Measurements from ENCODE around the gene PRMT6. TPM values are rescaled to one million over a fixed set of nuclear protein-coding genes. Genes with fewer than 3 reads are reported as not detected.
"Not testable (repeated sequence)": the region's sequence is repeated elsewhere in the genome, so short reads cannot be mapped to it uniquely, and the experiment has no call there.

PRMT6 gene
- total RNA-seq, 4 donors from 2014 or later: 13.4 to 22.2 (median 21.7) TPM

GRCh38 chr1:107019166-107019565, 37.3 kb upstream of the PRMT6 start:
- 71 to 90% methylated on average over 3 of the region's 3 CpGs for WGBS, 2 donors
- H3K4me1 ChIP-seq: no peaks in the 10 kb centered on the region
- no peak overlapping the region for H3K4me3 ChIP-seq (replicated peaks in 1 of 3)
- intact Hi-C loops (cut with DNase I): no loop called here
- H3K36me3 ChIP-seq: no peaks in the 10 kb centered on the region
- no peaks in the 10 kb centered on the region for H3K27me3 ChIP-seq
- H3K27ac ChIP-seq: no peak overlapping the region
- TF ChIP-seq CTCF (IDR thresholded peaks at IDR 0.05) (no peak), POLR2A (IDR thresholded peaks at IDR 0.05) (no peak)
- no peak for DNase-seq
- no peaks in the 10 kb centered on the region for H3K9me3 ChIP-seq

- H3K27me3 ChIP-seq; H3K36me3 ChIP-seq; intact Hi-C loops (cut with DNase I); H3K9me3 ChIP-seq; H3K4me1 ChIP-seq; DNase-seq; H3K4me3 ChIP-seq (replicated peaks in 1 of 3); H3K27ac ChIP-seq: not testable (repeated sequence)
- WGBS, 2 donors: 92 to 94% methylated on average over 3 of the region's 3 CpGs
These were observed 17.6 kb upstream of the PRMT6 start for GRCh38 chr1:107038874-107039273.

- DNase-seq; H3K36me3 ChIP-seq; H3K9me3 ChIP-seq; H3K27ac ChIP-seq; H3K4me1 ChIP-seq; intact Hi-C loops (cut with DNase I); H3K27me3 ChIP-seq; H3K4me3 ChIP-seq (replicated peaks in 1 of 3): not testable (repeated sequence)
- WGBS, 2 donors: 94 to 95% methylated on average over 16 to 41 of the region's 44 CpGs
These were observed 11.9 kb upstream of the PRMT6 start for GRCh38 chr1:107044310-107045220.

- Histone ChIP-seq H3K36me3 (no peaks in the 10 kb centered on the region), H3K9me3 (no peaks in the 10 kb centered on the region), H3K4me1 (no peaks in the 10 kb centered on the region), H3K27ac (no peak overlapping the region), H3K4me3 (replicated peaks in 1 of 3) (no peak overlapping the region), H3K27me3 (no peaks in the 10 kb centered on the region)
- 73 to 83% methylated on average over 1 of the region's 1 CpG for WGBS, 2 donors
- intact Hi-C loops (cut with DNase I): no loop called here
- DNase-seq: no peak
- TF ChIP-seq POLR2A (IDR thresholded peaks at IDR 0.05) (no peak), CTCF (IDR thresholded peaks at IDR 0.05) (no peak)
These were observed 8.9 kb upstream of the PRMT6 start for GRCh38 chr1:107047602-107048001.

GRCh38 chr1:107048241-107048640, 8.2 kb upstream of the PRMT6 start:
- no peak for TF ChIP-seq CTCF (IDR thresholded peaks at IDR 0.05)
- no peak for TF ChIP-seq POLR2A (IDR thresholded peaks at IDR 0.05)
- no peak overlapping the region for H3K27ac ChIP-seq
- intact Hi-C loops (cut with DNase I): no loop called here
- H3K9me3 ChIP-seq: no peaks in the 10 kb centered on the region
- H3K36me3 ChIP-seq: no peaks in the 10 kb centered on the region
- H3K4me1 ChIP-seq: no peaks in the 10 kb centered on the region
- H3K27me3 ChIP-seq: no peaks in the 10 kb centered on the region
- no peak overlapping the region for H3K4me3 ChIP-seq (replicated peaks in 1 of 3)
- DNase-seq: no peak

- H3K4me1 ChIP-seq: no peaks in the 10 kb centered on the region
- no peak for DNase-seq
- H3K4me3 ChIP-seq (replicated peaks in 1 of 3): no peak overlapping the region
- H3K27ac ChIP-seq: no peak overlapping the region
- intact Hi-C loops (cut with DNase I): no loop called here
- no peak for TF ChIP-seq POLR2A (IDR thresholded peaks at IDR 0.05)
- TF ChIP-seq CTCF (IDR thresholded peaks at IDR 0.05): no peak
- no peaks in the 10 kb centered on the region for H3K9me3 ChIP-seq
- no peaks in the 10 kb centered on the region for H3K36me3 ChIP-seq
- H3K27me3 ChIP-seq: no peaks in the 10 kb centered on the region
- 90 to 97% methylated on average over 1 of the region's 1 CpG for WGBS, 2 donors
These were observed 5.2 kb upstream of the PRMT6 start for GRCh38 chr1:107051266-107051665.

- peak overlapping the region; percentile 71 to 86 (median 78) for H3K4me3 ChIP-seq (replicated peaks in 1 of 3)
- H3K36me3 ChIP-seq; H3K4me1 ChIP-seq; intact Hi-C loops (cut with DNase I); H3K9me3 ChIP-seq; H3K27me3 ChIP-seq: not testable (repeated sequence)
- peak overlapping the region; percentile 62 to 90 (median 85) for H3K27ac ChIP-seq
- 84 to 87% methylated on average over 24 of the region's 24 CpGs for WGBS, 2 donors
- peak in 1 of 2 donors; percentile 5 for DNase-seq
These were observed 502 bp upstream of the PRMT6 start for GRCh38 chr1:107055919-107056425.
